HG02571 (cell line): ENCODE results near the gene LAP3.

Experiments used
- ATAC-seq: cut with Tn5 transposase; IDR thresholded peaks from one replicate; pipeline ENCODE4 v1.9.1; 2021; ENCODE audit warnings: mild to moderate bottlenecking, moderate library complexity; ENCODE audit not compliant: unreplicated experiment

The LAP3 gene

DNA sequence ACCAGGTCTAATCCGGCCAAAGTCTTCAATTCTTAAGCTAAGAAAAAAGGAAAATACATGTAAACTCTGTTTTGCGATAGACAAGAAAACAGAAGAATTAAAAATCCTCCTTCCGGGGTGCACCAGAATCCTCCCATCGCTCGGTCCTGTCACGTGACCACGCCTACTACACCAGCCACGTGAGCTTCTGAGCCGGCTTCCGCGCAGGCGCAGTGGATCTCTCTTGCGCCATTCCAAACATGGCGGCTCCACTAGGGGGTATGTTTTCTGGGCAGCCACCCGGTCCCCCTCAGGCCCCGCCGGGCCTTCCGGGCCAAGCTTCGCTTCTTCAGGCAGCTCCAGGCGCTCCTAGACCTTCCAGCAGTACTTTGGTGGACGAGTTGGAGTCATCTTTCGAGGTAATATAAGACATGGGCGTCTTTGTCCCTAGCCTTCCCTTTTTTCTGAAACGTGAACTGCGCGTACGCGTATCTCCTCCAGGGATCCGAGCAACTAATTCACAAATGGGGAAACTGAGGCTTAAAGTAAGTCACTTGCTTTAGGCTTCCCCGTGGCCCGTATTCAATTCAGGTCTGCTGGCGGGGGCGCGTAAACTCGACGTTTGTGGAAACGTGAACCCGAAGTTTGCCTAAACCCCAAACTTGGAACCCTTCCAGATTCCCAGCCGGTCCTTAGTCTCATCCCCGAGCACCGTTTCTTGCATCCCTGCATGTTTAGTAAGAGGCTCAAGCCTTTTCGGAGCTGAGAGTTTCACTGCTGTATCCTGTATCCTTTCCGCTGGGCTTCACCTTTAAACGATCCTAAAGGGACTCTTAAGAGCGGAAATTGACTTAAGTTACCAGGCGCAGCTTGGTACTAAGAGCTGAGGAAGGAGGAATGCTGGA lies 37.7 kb downstream of the LAP3 start, which contains the start of gene MED28:
TSS of gene MED28 (plus strand) at position 226 of the 884 bp plus-strand sequence. CDS start at position 240, 14 bp downstream.
- ATAC-seq, result peak; percentile 94

DNA sequence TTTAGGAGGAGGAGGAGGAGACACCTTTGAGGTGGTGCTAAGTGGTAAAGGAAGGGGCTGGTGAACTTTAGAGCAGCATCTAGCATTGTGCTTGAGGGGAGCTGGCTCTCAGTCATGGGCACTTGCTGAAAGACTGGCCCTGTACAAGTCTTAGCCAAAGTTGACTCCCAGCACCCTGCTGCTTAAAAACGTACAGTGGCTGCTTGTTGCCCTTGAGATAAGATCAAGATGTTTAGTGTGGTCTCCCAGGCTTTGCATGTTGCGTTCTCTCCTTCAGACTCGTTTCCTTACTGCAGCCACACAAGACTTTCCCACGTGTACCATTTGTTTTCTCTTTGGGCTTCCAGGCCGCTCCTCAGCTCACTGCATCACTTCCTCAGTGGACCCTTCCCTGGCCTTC lies 39.3 kb downstream of the LAP3 start:
- no peak for ATAC-seq

- ATAC-seq, result no peak
Observed at GRCh38 chr4:17618926-17619325, 41.9 kb downstream of the LAP3 start.

DNA sequence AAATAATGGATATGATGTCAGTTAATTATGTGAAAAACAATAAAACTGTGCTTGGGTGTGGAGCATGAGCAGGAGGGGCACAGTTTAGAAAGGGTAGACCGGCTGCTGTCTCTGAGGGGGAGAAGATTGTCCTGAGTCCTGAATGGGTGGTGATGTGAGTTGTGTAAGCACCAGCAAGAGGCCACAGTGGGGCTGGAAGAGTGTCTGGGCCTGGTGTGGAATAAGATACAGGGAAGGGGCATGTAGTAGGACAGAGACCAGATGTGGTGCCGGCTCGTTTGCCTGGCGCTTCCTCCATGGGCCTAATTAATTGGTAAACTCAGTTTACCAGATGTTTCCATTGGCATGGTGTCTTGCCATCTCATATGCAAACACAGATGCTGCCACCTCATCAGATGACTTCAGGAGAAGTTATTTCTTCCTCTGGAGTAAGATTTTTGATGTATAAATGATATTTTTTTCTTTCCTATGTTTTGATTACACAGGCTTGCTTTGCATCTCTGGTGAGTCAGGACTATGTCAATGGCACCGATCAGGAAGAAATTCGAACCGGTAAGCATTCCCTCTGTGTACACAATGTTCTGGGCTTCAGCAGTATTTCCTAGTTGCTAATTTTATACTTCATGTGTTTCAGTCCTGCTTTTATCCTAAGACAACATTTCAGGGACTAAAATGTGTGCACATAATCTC lies 42.6 kb downstream of the LAP3 start:
- ATAC-seq, result no peak

DNA sequence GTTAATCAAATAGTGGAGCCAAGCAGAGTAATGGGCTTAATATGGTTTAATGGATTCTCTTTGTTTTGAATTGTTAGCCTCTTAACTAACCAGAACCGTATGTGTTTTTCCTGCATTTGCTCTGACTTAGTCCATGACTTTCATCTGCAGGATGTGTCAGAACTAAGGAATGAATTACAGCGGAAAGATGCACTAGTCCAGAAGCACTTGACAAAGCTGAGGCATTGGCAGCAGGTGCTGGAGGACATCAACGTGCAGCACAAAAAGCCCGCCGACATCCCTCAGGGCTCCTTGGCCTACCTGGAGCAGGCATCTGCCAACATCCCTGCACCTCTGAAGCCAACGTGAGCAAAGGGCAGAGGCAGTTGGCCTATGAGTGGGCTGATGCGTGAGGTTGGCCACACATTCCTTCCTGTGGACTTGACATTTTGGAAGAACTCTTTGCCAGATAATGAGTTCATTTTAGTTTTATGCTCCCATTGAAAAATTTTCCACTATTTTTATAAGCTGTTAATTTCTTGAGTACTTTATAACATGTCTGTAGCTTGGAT lies 46.5 kb downstream of the LAP3 start:
- no peak for ATAC-seq

DNA sequence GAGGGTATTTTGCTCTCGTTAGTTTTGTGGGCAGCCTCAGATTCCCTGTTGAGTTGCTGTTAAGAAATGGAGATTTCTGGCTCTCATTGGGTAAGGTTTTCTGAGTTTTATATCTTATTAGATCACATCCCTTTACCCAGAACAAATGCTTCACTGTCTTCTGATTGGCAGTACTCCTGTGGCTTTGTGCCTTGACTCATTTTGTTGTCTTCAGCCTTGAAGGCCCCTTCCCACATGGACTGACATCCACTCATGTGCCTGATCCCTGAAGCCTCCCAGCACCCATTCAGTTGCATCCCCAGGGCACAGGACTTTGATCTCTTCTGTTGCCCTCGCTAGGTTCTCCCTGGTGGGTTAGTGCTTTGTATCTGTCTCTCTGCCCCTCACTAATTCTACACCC lies 47.8 kb downstream of the LAP3 start:
- ATAC-seq, result no peak

- ATAC-seq, result no peak
Observed at GRCh38 chr4:17630228-17630627, 53.2 kb downstream of the LAP3 start.

DNA sequence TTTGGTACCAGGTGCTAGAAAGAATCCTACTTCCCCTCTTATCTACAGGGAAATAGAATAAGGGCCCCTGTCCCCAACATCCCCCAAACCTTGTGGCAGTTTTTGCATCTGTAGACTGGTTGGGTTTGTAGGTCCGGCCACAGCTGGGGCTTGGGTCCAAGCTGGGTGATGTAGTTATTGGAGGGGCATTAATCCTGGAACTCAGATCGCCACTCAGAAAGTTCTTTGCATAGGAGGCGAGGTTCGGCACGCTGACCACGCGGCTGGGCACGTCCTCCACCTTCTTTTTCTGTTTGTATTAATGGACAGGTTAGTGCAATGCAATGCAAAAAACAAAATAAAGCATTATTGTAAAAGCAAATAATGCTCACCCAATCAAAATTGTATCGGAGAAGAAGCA lies 56.6 kb downstream of the LAP3 start:
- no peak for ATAC-seq

GRCh38 chr4:17635056-17635455 lies 58.1 kb downstream of the LAP3 start:
- no peak for ATAC-seq

GRCh38 chr4:17636341-17636695 lies 59.3 kb downstream of the LAP3 start:
- peak; percentile 16 for ATAC-seq

DNA sequence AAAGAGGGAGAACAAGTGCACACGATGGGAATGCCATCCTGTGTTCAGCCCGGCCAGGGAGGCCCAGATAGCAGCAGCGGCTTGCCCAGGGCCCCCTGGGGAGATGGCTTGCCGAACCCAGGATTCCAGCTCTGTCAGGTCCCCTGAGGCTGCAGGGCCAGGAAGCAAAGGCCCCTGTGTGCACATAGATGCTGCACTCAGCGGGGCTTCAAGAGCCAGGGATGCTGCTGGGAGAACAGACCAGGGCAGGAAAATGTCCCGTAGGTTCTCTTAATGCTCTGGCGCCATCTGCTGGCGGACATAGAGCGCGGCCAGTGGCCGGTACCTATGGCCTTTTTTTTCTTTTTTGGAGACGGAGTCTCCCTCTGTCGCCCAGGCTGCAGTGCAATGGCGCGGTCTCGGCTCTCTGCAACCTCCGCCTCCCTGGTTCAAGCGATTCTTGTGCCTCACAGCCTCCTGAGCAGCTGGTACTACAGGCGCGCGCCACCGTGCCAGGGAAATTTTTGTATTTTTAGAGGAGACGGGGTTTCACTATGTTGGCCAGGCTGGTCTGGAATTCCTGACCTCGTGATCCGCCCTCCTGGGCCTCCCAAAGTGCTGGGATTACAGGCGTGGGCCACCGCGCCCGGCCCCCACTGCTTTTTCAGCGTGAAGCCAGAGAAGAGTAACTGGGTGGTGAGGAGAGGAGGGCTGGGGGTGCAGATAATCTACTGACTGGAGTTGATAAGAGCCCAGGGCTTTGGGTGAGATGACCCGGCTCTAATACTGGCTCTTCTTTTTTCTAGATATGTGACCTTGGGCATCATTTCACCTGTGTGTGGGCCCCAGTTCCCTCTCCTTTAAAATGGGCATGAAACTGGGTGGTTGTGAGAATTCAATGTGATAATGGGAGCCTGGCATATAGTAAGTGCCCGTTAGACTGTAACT lies 60.0 kb downstream of the LAP3 start:
- ATAC-seq, result peak; percentile 87

GRCh38 chr4:17639136-17639535 lies 62.1 kb downstream of the LAP3 start:
- no peak for ATAC-seq

DNA sequence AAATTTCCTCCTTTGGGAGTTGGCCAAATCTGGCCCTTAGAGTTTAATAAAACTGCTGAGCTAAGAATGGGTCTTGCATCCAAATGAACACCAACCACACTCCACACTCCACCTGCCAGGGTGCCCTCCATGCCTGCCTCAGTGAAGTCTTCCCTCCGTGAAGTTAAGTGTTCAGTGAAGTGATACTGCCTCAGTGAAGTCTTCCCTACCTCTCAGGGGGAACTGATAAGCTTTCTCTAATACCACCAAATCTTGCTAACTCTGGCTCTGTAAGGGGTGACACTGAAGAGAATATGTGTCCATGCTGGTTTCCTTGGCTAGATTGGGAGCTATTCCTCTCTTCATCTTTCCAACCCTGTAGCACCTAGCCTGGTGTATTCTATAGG lies 65.4 kb downstream of the LAP3 start:
- ATAC-seq, result no peak

DNA sequence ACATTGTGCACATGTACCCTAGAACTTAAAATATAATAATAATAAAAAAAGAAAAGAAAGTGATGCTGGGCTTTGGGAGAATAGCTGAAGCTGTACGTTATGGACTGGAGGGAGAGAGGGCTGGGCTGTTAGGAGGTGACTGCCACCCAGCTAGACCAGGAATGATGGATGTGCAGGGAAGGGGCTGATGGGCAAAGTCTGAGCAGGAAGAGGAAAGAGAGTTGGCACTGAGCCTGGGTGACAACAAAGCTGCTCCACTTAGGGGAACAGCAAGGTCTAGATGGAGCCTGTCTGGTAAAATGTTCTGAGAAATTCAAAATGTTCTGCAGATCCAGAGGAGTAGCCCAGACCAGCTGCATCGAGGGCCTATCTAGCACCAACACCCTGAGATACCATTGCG lies 69.7 kb downstream of the LAP3 start:
- ATAC-seq, result no peak

GRCh38 chr4:17647176-17647806 lies 70.3 kb downstream of the LAP3 start:
- no peak for ATAC-seq

DNA sequence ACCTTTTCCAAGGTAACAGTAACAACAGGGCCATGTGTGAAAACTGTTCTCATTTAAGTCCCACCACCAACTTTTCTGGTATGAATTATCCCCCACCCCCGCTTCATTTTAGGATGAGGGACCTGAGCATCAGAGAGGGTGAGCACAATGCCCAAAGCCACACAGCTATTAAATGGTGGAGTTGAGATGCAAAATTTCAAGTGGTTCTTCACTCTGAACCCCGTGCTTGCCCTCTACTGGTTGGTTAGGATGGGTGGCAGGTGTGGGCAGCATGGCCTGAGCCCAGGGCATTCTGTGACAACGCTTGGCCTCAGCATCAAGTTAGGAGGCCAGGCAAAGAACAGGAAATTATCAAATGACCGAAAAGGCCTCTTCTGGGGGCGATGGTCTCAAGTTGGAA lies 70.9 kb downstream of the LAP3 start:
- ATAC-seq, result no peak

GRCh38 chr4:17650406-17650805 lies 73.4 kb downstream of the LAP3 start:
- no peak for ATAC-seq

DNA sequence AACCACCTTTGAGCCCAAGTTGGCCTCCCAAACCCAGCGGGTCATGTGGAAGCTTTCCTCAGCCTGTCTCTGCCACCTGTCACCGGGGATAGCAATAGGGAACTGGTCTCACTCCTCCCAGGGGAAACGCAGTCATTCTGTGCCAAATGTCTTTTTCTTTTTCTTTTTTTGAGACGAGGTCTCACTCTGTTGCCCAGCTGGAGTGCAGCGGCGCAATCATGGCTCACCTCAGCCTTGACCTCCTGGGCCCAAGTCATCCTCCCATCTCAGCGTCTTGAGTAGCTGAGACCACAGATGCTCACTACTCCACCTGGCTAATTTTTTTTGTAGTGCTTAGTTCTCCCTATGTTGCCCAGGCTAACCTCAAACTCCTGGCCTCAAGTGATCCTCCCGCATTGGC lies 77.7 kb downstream of the LAP3 start:
- no peak for ATAC-seq

GRCh38 chr4:17657090-17657489 lies 80.1 kb downstream of the LAP3 start:
- no peak for ATAC-seq
